NCI-H2171 treated with DMSO at 0.1 percent for 48 hours (cell line): ENCODE measurements around the gene ULK3.
A peak's percentile ranks its signal among the peaks of the same experiment; 100 is the strongest.

ENCODE experiments used
- DNase-seq: peaks from one replicate; lab custom pipeline; 2025; lab: John Stamatoyannopoulos, UW

Gene ULK3

GRCh38 chr15:74822233-74822632, 20.7 kb downstream of the ULK3 start:
- no peak for DNase-seq

- DNase-seq: no peak
Measured at GRCh38 chr15:74821790-74822158, 21.2 kb downstream of the ULK3 start.

- DNase-seq: peak; percentile 80
Measured at GRCh38 chr15:74821091-74821789, 21.7 kb downstream of the ULK3 start.

- DNase-seq: no peak
Measured at GRCh38 chr15:74820056-74820455, 22.9 kb downstream of the ULK3 start.

GRCh38 chr15:74817370-74817737, 25.6 kb downstream of the ULK3 start:
- no peak for DNase-seq

GRCh38 chr15:74816624-74817369, 26.2 kb downstream of the ULK3 start:
- no peak for DNase-seq

GRCh38 chr15:74815961-74816360, 27.0 kb downstream of the ULK3 start:
- DNase-seq: no peak

GRCh38 chr15:74815121-74815934, 27.6 kb downstream of the ULK3 start:
- DNase-seq: peak; percentile 17

- no peak for DNase-seq
Measured at GRCh38 chr15:74812533-74812932, 30.4 kb downstream of the ULK3 start, which contains the start of gene LMAN1L. LMAN1L (plus strand) TSS chr15:74812835; CDS start chr15:74812855, 20 bp downstream.

GRCh38 chr15:74809956-74810355, 33.0 kb downstream of the ULK3 start:
- no peak for DNase-seq

GRCh38 chr15:74809242-74809641, 33.7 kb downstream of the ULK3 start:
- DNase-seq: no peak

- DNase-seq: no peak
Measured at GRCh38 chr15:74808840-74809229, 34.1 kb downstream of the ULK3 start.

- no peak for DNase-seq
Measured at GRCh38 chr15:74808078-74808839, 34.7 kb downstream of the ULK3 start.

- DNase-seq: no peak
Measured at GRCh38 chr15:74807282-74807681, 35.7 kb downstream of the ULK3 start.

GRCh38 chr15:74804935-74805334, 38.0 kb downstream of the ULK3 start:
- no peak for DNase-seq

GRCh38 chr15:74802862-74803447, 40.0 kb downstream of the ULK3 start:
- no peak for DNase-seq

- DNase-seq: no peak
Measured at GRCh38 chr15:74802290-74802689, 40.7 kb downstream of the ULK3 start.

GRCh38 chr15:74801311-74801997, 41.5 kb downstream of the ULK3 start:
- DNase-seq: no peak

- no peak for DNase-seq
Measured at GRCh38 chr15:74800559-74801094, 42.3 kb downstream of the ULK3 start.

GRCh38 chr15:74799856-74800558, 42.9 kb downstream of the ULK3 start:
- peak; percentile 71 for DNase-seq
